PFSK-1 (cell line): ENCODE data around the gene CENPM.

Source experiments
- POLR2AphosphoS5 ChIP-seq: IDR thresholded peaks from 2 replicates; pipeline ENCODE4 v1.6.1; 2012; ENCODE audit warnings: low read depth, mild to moderate bottlenecking, control low read depth, low read length, moderate library complexity
- TF ChIP-seq, protein P1 (sequence below), 2 experiments: IDR thresholded peaks; 2 replicates each; pipeline versions ENCODE4 v1.6.1 to v1.8.0; 2011 to 2012; ENCODE audit warnings: low read depth in 2 of 2, low read length in 2 of 2, control low read depth in 1 of 2, inconsistent platforms in 1 of 2, mild to moderate bottlenecking in 1 of 2, moderate library complexity in 1 of 2; ENCODE audit not compliant: insufficient read depth in 1 of 2

DNA sequence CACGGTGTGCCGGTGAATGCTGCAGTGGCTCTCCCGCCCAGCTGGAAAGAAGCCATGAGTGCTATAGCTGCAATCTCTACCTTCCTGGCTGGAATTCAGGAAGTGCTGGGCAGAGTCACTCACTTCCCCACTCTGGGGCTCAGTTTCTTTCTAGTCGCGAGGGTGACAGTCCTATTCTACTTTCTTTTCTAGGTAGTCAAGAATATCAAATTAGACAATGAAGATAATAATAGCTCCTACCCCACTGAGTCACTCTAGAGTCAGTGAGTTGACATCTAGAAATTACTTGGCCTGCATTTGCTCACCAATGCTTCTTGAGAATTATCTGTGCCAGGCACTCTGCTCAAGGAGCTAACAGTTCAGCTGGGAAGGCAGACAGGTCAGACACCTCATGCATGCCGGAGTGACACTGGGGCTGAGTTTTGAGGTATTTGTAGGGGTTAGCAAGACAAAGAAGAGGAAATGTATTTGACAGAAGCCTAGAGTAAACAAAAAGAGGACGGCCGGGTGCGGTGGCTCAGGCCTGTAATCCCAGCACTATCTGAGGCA is 3.2 kb downstream of the CENPM start:
- no peak for TF ChIP-seq POLR2AphosphoS5
- TF ChIP-seq, protein P1, sequence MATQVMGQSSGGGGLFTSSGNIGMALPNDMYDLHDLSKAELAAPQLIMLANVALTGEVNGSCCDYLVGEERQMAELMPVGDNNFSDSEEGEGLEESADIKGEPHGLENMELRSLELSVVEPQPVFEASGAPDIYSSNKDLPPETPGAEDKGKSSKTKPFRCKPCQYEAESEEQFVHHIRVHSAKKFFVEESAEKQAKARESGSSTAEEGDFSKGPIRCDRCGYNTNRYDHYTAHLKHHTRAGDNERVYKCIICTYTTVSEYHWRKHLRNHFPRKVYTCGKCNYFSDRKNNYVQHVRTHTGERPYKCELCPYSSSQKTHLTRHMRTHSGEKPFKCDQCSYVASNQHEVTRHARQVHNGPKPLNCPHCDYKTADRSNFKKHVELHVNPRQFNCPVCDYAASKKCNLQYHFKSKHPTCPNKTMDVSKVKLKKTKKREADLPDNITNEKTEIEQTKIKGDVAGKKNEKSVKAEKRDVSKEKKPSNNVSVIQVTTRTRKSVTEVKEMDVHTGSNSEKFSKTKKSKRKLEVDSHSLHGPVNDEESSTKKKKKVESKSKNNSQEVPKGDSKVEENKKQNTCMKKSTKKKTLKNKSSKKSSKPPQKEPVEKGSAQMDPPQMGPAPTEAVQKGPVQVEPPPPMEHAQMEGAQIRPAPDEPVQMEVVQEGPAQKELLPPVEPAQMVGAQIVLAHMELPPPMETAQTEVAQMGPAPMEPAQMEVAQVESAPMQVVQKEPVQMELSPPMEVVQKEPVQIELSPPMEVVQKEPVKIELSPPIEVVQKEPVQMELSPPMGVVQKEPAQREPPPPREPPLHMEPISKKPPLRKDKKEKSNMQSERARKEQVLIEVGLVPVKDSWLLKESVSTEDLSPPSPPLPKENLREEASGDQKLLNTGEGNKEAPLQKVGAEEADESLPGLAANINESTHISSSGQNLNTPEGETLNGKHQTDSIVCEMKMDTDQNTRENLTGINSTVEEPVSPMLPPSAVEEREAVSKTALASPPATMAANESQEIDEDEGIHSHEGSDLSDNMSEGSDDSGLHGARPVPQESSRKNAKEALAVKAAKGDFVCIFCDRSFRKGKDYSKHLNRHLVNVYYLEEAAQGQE (IDR thresholded peaks at IDR 0.05; ENCODE audit: insufficient read depth in 1 of 2, low read depth in 2 of 2, low read length in 2 of 2), result no peak
